ENCODE measurements around the gene KCNMB2. TPM values are rescaled to one million over a fixed set of nuclear protein-coding genes. Genes with fewer than 3 reads are reported as not detected.

The KCNMB2 gene
- total RNA-seq, 4 donors from 2014 or later = not detected

- TF ChIP-seq POLR2A (IDR thresholded peaks at IDR 0.05) (no peak), EP300 (IDR thresholded peaks at IDR 0.05) (no peak), CTCF (IDR thresholded peaks at IDR 0.05) (no peak)
- Histone ChIP-seq H3K27ac (no peak overlapping the region), H3K9me3 (peaks cover 0 to under 1% (median 0%) of the 10 kb centered on the region in 4 donors), H3K4me1 (peaks cover 0 to 4% (median 0%) of the 10 kb centered on the region in 4 donors), H3K36me3 (no peaks in the 10 kb centered on the region), H3K27me3 (no peaks in the 10 kb centered on the region), H3K4me3 (no peak overlapping the region)
- DNase-seq (ENCODE audit: low spot score in 2 of 2) = no peak
- 53 to 67% methylated on average over 3 of the region's 3 CpGs for WGBS, 2 donors
These were observed 82.0 kb downstream of the KCNMB2 start for GRCh38 chr3:178618197-178618596.

GRCh38 chr3:178618896-178619295, 82.7 kb downstream of the KCNMB2 start:
- no peaks in the 10 kb centered on the region for H3K36me3 ChIP-seq
- no peak for DNase-seq (ENCODE audit: low spot score in 2 of 2)
- no peaks in the 10 kb centered on the region for H3K9me3 ChIP-seq
- H3K27ac ChIP-seq = no peak overlapping the region
- peaks cover 0 to 4% (median 0%) of the 10 kb centered on the region in 4 donors for H3K4me1 ChIP-seq
- H3K4me3 ChIP-seq = no peak overlapping the region
- TF ChIP-seq POLR2A (IDR thresholded peaks at IDR 0.05) = no peak
- TF ChIP-seq CTCF (IDR thresholded peaks at IDR 0.05) = no peak
- no peak for TF ChIP-seq EP300 (IDR thresholded peaks at IDR 0.05)
- no peaks in the 10 kb centered on the region for H3K27me3 ChIP-seq
- 70 to 75% methylated on average over 2 of the region's 2 CpGs for WGBS, 2 donors

- H3K4me3 ChIP-seq = no peak overlapping the region
- no peaks in the 10 kb centered on the region for H3K36me3 ChIP-seq
- H3K27me3 ChIP-seq = no peaks in the 10 kb centered on the region
- DNase-seq (ENCODE audit: low spot score in 2 of 2) = no peak
- TF ChIP-seq POLR2A (IDR thresholded peaks at IDR 0.05) (no peak), EP300 (IDR thresholded peaks at IDR 0.05) (no peak), CTCF (IDR thresholded peaks at IDR 0.05) (no peak)
- H3K9me3 ChIP-seq = no peaks in the 10 kb centered on the region
- WGBS, 2 donors = 64 to 66% methylated on average over 3 of the region's 3 CpGs
- no peaks in the 10 kb centered on the region for H3K4me1 ChIP-seq
- no peak overlapping the region for H3K27ac ChIP-seq
These were observed 87.5 kb downstream of the KCNMB2 start for GRCh38 chr3:178623666-178624255.

DNA sequence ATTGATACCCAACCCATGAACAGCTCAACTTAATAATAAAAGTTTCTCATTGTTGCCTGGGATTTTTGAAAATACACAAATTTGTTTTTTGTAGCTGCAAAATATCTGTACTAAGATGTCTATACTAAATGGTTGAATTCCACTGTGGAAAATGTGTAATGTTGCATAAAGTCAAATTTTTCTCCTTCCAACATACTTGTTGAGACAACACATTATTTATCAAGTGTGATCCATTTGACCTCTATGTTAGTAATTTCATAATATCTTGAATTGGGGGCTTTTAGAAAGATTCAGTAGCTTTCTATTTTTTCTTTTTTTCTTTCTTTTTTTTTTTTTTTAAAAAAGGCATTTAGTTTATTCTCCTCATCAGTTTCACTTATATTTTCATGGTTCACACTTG, 88.0 kb downstream of the KCNMB2 start:
- no peaks in the 10 kb centered on the region for H3K4me1 ChIP-seq
- H3K27ac ChIP-seq = no peak overlapping the region
- H3K36me3 ChIP-seq = no peaks in the 10 kb centered on the region
- H3K27me3 ChIP-seq = no peaks in the 10 kb centered on the region
- DNase-seq (ENCODE audit: low spot score in 2 of 2) = no peak
- no peaks in the 10 kb centered on the region for H3K9me3 ChIP-seq
- no peak overlapping the region for H3K4me3 ChIP-seq
- TF ChIP-seq CTCF (IDR thresholded peaks at IDR 0.05) = no peak
- TF ChIP-seq POLR2A (IDR thresholded peaks at IDR 0.05) = no peak
- TF ChIP-seq EP300 (IDR thresholded peaks at IDR 0.05) = no peak

- WGBS, 2 donors = 93 to 97% methylated on average over 7 of the region's 7 CpGs
These were observed 88.9 kb downstream of the KCNMB2 start for GRCh38 chr3:178625053-178625600.

More at GRCh38 chr3:178625053-178625600, 88.9 kb downstream of the KCNMB2 start:
- TF ChIP-seq CTCF (IDR thresholded peaks at IDR 0.05) = no peak
- no peaks in the 10 kb centered on the region for H3K4me1 ChIP-seq
- H3K27me3 ChIP-seq = no peaks in the 10 kb centered on the region
- no peaks in the 10 kb centered on the region for H3K36me3 ChIP-seq
- DNase-seq (ENCODE audit: low spot score in 2 of 2) = no peak
- no peaks in the 10 kb centered on the region for H3K9me3 ChIP-seq
- H3K27ac ChIP-seq = no peak overlapping the region
- H3K4me3 ChIP-seq = no peak overlapping the region

All from tibial nerve (tissue), 4 donors.